Activated naive CD8-positive, alpha-beta T cell treated with anti-CD3 and anti-CD28 coated beads, Interleukin-2, amount 50 U/mL, for 24 hours (primary cell): ENCODE measurements around the gene KRTAP19-4.

Experiments
- ATAC-seq: fragments of 150-1000 bp; cut with Tn5 transposase; one replicate; pipeline ENCODE4 v1.10.0; 2021
- DNase-seq: peaks from one replicate; pipeline ENCODE4 v3.0.0; 2021
- H3K27ac Mint-ChIP-seq: one replicate; pipeline ENCODE4 v1.8.0; 2021; ENCODE audit warnings: mild to moderate bottlenecking, mixed read lengths
- H3K27me3 Mint-ChIP-seq: one replicate; pipeline ENCODE4 v1.8.0; 2021; ENCODE audit warnings: mixed read lengths
- H3K36me3 Mint-ChIP-seq: one replicate; pipeline ENCODE4 v1.8.0; 2021; ENCODE audit warnings: low read depth, mixed read lengths
- H3K4me1 Mint-ChIP-seq: one replicate; pipeline ENCODE4 v1.8.0; 2021; ENCODE audit warnings: mixed read lengths
- H3K4me3 Mint-ChIP-seq: one replicate; pipeline ENCODE4 v1.8.0; 2021; ENCODE audit warnings: mild to moderate bottlenecking, moderate library complexity, mixed read lengths
- H3K9me3 Mint-ChIP-seq: one replicate; pipeline ENCODE4 v1.8.0; 2021; ENCODE audit warnings: mixed read lengths

The KRTAP19-4 gene

GRCh38 chr21:30448514-30448913 lies 48.5 kb downstream of the KRTAP19-4 start:
- no peak overlapping the region for H3K4me3 Mint-ChIP-seq
- H3K4me1 Mint-ChIP-seq, result no peaks in the 10 kb centered on the region
- DNase-seq (no peak), ATAC-seq (no peak)
- H3K9me3 Mint-ChIP-seq, result no peaks in the 10 kb centered on the region
- no peak overlapping the region for H3K27ac Mint-ChIP-seq
- H3K36me3 Mint-ChIP-seq, result no peaks in the 10 kb centered on the region
- peaks cover 4% of the 10 kb centered on the region for H3K27me3 Mint-ChIP-seq

DNA sequence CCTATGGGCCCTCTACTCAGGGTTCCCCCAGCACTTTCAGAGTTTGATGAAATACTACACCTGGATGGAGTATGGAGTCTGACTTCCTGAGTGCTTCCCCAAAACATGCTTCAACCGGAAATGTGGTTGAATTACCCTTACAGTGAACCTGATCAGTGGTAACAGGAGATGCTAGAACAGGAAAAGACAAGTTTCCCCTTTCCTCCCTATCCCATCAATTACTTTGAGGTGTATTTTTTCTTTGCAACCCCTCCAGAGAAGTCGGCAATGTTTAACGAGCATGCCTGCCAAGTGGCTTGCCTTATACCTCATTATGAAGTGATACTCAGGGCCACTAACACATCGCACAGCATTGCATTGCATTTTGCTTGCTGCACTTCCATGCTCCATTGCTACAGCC lies 49.9 kb downstream of the KRTAP19-4 start:
- no peak for DNase-seq
- no peak for ATAC-seq
- Mint-ChIP-seq H3K27ac (no peak overlapping the region), H3K36me3 (no peaks in the 10 kb centered on the region), H3K4me3 (no peak overlapping the region), H3K27me3 (peaks cover 3% of the 10 kb centered on the region), H3K4me1 (no peaks in the 10 kb centered on the region), H3K9me3 (no peaks in the 10 kb centered on the region)
